Measurements from ENCODE around the gene CARTPT. TPM values are rescaled to one million over a fixed set of nuclear protein-coding genes. Genes with fewer than 3 reads are reported as not detected.

Gene CARTPT
- total and polyA plus RNA-seq, 9 of the 15 experiments (the other 6 are each of a cell fraction or from before 2014, with no cell fraction given), result not detected

DNA sequence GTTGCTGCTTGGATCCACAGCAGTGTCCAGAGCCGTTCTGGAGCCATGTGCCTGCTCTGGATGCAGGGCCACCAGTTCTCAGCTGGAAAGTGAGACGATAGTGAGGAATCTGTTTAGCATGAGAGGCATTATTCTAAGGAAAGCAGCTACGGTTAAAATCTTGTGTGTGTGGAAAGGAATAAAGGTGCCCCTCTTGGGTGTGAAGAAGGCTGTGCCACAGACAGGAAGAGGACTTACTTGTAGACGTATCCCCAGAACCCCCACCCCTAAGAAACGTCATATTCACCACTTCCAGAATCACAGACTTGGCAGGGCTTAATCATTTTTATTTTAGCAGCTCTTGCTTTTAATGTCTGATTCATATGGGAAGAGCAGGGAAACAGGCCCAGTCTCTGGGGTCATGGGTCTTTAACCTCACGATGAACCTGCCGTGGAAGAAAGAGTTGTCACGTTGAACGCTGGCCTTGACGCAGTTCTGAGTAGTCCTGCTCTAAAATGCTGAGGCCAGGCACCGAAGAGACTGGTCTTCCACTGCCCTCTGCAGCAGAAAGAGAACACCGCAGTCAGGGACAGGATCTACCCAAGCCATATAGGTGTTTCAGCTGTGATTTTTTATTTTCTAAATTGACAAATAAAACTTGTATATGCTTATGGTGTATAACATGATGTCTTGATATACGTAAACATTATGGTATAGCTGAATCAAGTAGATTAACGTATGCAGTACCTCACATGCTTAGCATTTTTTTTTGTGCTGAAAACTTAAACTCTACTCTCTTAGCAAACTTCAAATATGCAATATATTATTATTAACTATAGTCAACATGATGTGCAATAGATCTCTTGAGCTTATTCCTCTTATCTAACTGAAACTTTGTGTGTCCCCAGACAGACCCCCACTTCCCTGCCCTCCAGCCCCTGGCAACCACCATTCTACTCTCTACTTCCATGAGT is 38.8 kb downstream of the CARTPT start:
- no peaks in the 10 kb centered on the region for H4K20me1 ChIP-seq (replicated peaks; ENCODE audit: control insufficient read depth, insufficient read depth, low read length)
- H3K27me3 ChIP-seq (ENCODE audit: control insufficient read depth in 2 of 2, insufficient read depth in 2 of 2, low read length in 2 of 2), result peaks cover 0 to 2% of the 10 kb centered on the region in 2 experiments; a peak in 2 of 5 replicates
- H3K9me3 ChIP-seq (replicated peaks; ENCODE audit: control insufficient read depth, insufficient read depth, low read depth, low read length), result no peaks in the 10 kb centered on the region
- no peaks in the 10 kb centered on the region for H3K9me1 ChIP-seq (ENCODE audit: control insufficient read depth, insufficient read depth, low read length)
- intact Hi-C loops (cut with micrococcal nuclease), result loop anchor here (2.0 to 10.0 kb wide), 3 partner anchors 99 to 283 kb away; no protein-coding TSS in a partner anchor
- peak overlapping the region; percentile 25 for H3K4me2 ChIP-seq (ENCODE audit: insufficient read depth, low read length)
- H3K9ac ChIP-seq (ENCODE audit: insufficient read depth in 1 of 2, low read depth in 2 of 2, low read length in 2 of 2), result no peak overlapping the region
- CTCF ChIA-PET (ENCODE audit: low intra/inter-chr PET ratio), result interaction anchor here (1.0 kb wide), 1 partner anchor 10 kb away, joined by 4 read pairs; no protein-coding TSS in a partner anchor
- no peak overlapping the region for H3K27ac ChIP-seq (ENCODE audit: extremely low read depth, low read depth, low read length)
- no peaks in the 10 kb centered on the region for H3K36me3 ChIP-seq (ENCODE audit: control insufficient read depth, insufficient read depth, low read length)
- peak; percentile 76 for FAIRE-seq
- no peaks in the 10 kb centered on the region for H3K4me1 ChIP-seq (replicated peaks in 1 of 2; ENCODE audit: control insufficient read depth in 2 of 2, insufficient read depth in 2 of 2, low read length in 2 of 2)
- ATAC-seq, result peak; percentile 98
- in situ Hi-C loops (cut with MboI), result no loop called here
- 2% methylated on average over 13 of the region's 14 CpGs for WGBS (ENCODE audit: insufficient coverage, low coverage, missing lambda C conversion rate)
- DNase-seq (ENCODE audit: extremely low read depth in 1 of 4, low spot score in 3 of 4), result peak; percentile 33 to 59 (median 44)
- H3K4me3 ChIP-seq, result no peak overlapping the region
- peak overlapping the region; percentile 23 for H2AFZ ChIP-seq (ENCODE audit: low read depth, low read length)
- no TSS peak for BruUV-seq (replicated peaks)
- POLR2A ChIA-PET, result interaction anchor here (0.8 to 1.3 kb wide), 2 partner anchors 21 to 80 kb away, joined by 3 read pairs; no protein-coding TSS in a partner anchor
- no peaks in the 10 kb centered on the region for H3K79me2 ChIP-seq (ENCODE audit: control insufficient read depth, insufficient read depth, low read length)
- TF ChIP-seq POU5F1 (IDR thresholded peaks at IDR 0.05; ENCODE audit: borderline replicate concordance, low read depth, low read length, partially characterized antibody) (no peak), POLR3G (IDR thresholded peaks at IDR 0.05; ENCODE audit: extremely low read depth, insufficient read length, insufficient replicate concordance) (no peak), PHB2 (IDR thresholded peaks at IDR 0.05; ENCODE audit: low read depth) (no peak), ZNF551 (CRISPR knock-in tag; IDR thresholded peaks at IDR 0.05) (no peak), ZNF239 (CRISPR knock-in tag; IDR thresholded peaks at IDR 0.05) (no peak), MAFK (IDR thresholded peaks at IDR 0.05; ENCODE audit: low read length) (peak; percentile 46; the same call in 1 of the 2 replicates), AFF4 (CRISPR knock-in tag; IDR thresholded peaks at IDR 0.05) (no peak), ETV1 (tag; conservative IDR thresholded peaks at IDR 0.05; ENCODE audit: low read depth) (no peak), TAF1 (IDR thresholded peaks at IDR 0.05; ENCODE audit: control insufficient read depth, extremely low read depth, insufficient read depth, low read length, severe bottlenecking) (no peak), ZNF41 (CRISPR knock-in tag; conservative IDR thresholded peaks at IDR 0.05) (no peak), ZNF589 (CRISPR knock-in tag; IDR thresholded peaks at IDR 0.05; ENCODE audit: low read depth) (no peak), L3MBTL2 (IDR thresholded peaks at IDR 0.05) (0 out of 2 replicates have a peak, but pooled peaks have one; percentile 17), TEAD4 (IDR thresholded peaks at IDR 0.05; ENCODE audit: low read length) (no peak), TEAD4 (CRISPR knock-in tag; IDR thresholded peaks at IDR 0.05; ENCODE audit: borderline replicate concordance) (no peak), HNRNPUL1 (IDR thresholded peaks at IDR 0.05; ENCODE audit: low read length) (no peak)
- TF ChIP-seq, protein P1, sequence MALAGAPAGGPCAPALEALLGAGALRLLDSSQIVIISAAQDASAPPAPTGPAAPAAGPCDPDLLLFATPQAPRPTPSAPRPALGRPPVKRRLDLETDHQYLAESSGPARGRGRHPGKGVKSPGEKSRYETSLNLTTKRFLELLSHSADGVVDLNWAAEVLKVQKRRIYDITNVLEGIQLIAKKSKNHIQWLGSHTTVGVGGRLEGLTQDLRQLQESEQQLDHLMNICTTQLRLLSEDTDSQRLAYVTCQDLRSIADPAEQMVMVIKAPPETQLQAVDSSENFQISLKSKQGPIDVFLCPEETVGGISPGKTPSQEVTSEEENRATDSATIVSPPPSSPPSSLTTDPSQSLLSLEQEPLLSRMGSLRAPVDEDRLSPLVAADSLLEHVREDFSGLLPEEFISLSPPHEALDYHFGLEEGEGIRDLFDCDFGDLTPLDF (CRISPR knock-in tag; IDR thresholded peaks at IDR 0.05), result no peak

All from K562 (cell line).